B cell (primary cell): ENCODE data around the gene PLIN4. TPM values are rescaled to one million over a fixed set of nuclear protein-coding genes. Genes with fewer than 3 reads are reported as not detected.

Source experiments
- ATAC-seq: fragments of 200-7000 bp; cut with Tn5 transposase; one replicate; pipeline ENCODE4 v1.10.0; 2021; ENCODE audit warnings: low read depth, mild to moderate bottlenecking, moderate number of reproducible peaks, moderate library complexity
- CTCF ChIA-PET: fragments of 350-600 bp; sonication (Branson Sonifier 250); formaldehyde crosslinking; loops from one replicate; lab custom pipeline; 2021; ENCODE audit warnings: antibody characterized with exemption, inconsistent platforms; lab: Charles Lee
- POLR2A ChIA-PET: fragments of 350-600 bp; sonication (Branson Sonifier 250); formaldehyde crosslinking; loops from one replicate; lab custom pipeline; 2021; ENCODE audit warnings: antibody characterized with exemption; lab: Charles Lee
- DNase-seq: peaks from one replicate; pipeline ENCODE4 v3.0.0; 2013
- H2AFZ ChIP-seq: 2 replicates; pipeline ENCODE4 v1.6.1; 2012; ENCODE audit warnings: mild to moderate bottlenecking, low read depth, low read length; ENCODE audit not compliant: insufficient read depth, poor library complexity, severe bottlenecking
- H3K27ac ChIP-seq, 2 donors: 1 replicate in 1 of 2; 2 replicates in 1 of 2; pipeline ENCODE4 v1.5.1; 2012 to 2013; ENCODE audit warnings: low read length in 2 of 2, mild to moderate bottlenecking in 2 of 2, moderate library complexity in 1 of 2
- H3K27me3 ChIP-seq, 4 experiments: fragments of 200-600 bp in 1 of 4; sonication (generic) in 1 of 4; replicated peaks in 1 of 4; 1 replicate in 2 of 4; 2 replicates in 2 of 4; pipeline versions ENCODE4 v1.6.1 to v1.7.0; 2013 to 2016; ENCODE audit warnings: low read length in 3 of 4, mild to moderate bottlenecking in 2 of 4, mixed read lengths in 1 of 4, moderate library complexity in 1 of 4; ENCODE audit not compliant: insufficient read depth in 4 of 4, control insufficient read depth in 3 of 4; ENCODE audit errors: control extremely low read depth in 1 of 4
- H3K36me3 ChIP-seq, 2 experiments: replicated peaks in 1 of 2; 1 replicate in 1 of 2; 2 replicates in 1 of 2; pipeline versions ENCODE4 v1.6.1 to v1.7.1; 2013; ENCODE audit warnings: low read length in 1 of 2; ENCODE audit not compliant: insufficient read depth in 2 of 2, control insufficient read depth in 1 of 2; ENCODE audit errors: control extremely low read depth in 1 of 2, extremely low read depth in 1 of 2
- H3K4me1 ChIP-seq, 2 donors: fragments of 200-600 bp in 1 of 2; sonication (generic) in 1 of 2; 1 replicate in 1 of 2; 2 replicates in 1 of 2; pipeline versions ENCODE4 v1.5.1 to v1.6.1; 2013 to 2017; ENCODE audit warnings: low read length in 2 of 2; ENCODE audit not compliant: control insufficient read depth in 2 of 2, insufficient read depth in 2 of 2
- H3K4me2 ChIP-seq: replicated peaks from 2 replicates; pipeline ENCODE3; 2012; ENCODE audit warnings: mild to moderate bottlenecking, low read depth, low read length; ENCODE audit not compliant: poor library complexity, severe bottlenecking
- H3K4me3 ChIP-seq, 5 experiments: fragments of 200-600 bp in 1 of 5; sonication (generic) in 1 of 5; 1 replicate in 3 of 5; 2 replicates in 2 of 5; pipeline versions ENCODE4 v1.5.1 to v1.7.0; 2011 to 2016; ENCODE audit warnings: low read length in 4 of 5, mild to moderate bottlenecking in 4 of 5, low read depth in 2 of 5, control low read depth in 1 of 5, moderate library complexity in 1 of 5; ENCODE audit not compliant: insufficient read depth in 1 of 5; ENCODE audit errors: control extremely low read depth in 1 of 5, extremely low read depth in 1 of 5
- H3K79me2 ChIP-seq: fragments of 200-600 bp; sonication (generic); one replicate; pipeline ENCODE4 v1.6.0; 2016; ENCODE audit warnings: low read length; ENCODE audit not compliant: control insufficient read depth, insufficient read depth
- H3K9ac ChIP-seq: fragments of 200-600 bp; sonication (generic); 2 replicates; pipeline ENCODE4 v1.6.1; 2017; ENCODE audit warnings: mild to moderate bottlenecking, low read length, moderate library complexity
- H3K9me3 ChIP-seq, 3 donors: one replicate each; pipeline versions ENCODE4 v1.6.1 to v1.7.1; 2013; ENCODE audit warnings: low read length in 2 of 3; ENCODE audit not compliant: control insufficient read depth in 2 of 3, insufficient read depth in 1 of 3; ENCODE audit errors: control extremely low read depth in 1 of 3
- H4K20me1 ChIP-seq: 2 replicates; pipeline ENCODE4 v1.6.0; 2012; ENCODE audit warnings: mild to moderate bottlenecking, low read length; ENCODE audit not compliant: insufficient read depth, control insufficient read depth, poor library complexity, severe bottlenecking
- H3K27ac Mint-ChIP-seq: one replicate; pipeline ENCODE4 v1.8.0; 2021; ENCODE audit warnings: mixed read lengths
- H3K27me3 Mint-ChIP-seq: one replicate; pipeline ENCODE4 v1.8.0; 2021; ENCODE audit warnings: mixed read lengths
- H3K4me1 Mint-ChIP-seq: one replicate; pipeline ENCODE4 v1.8.0; 2021; ENCODE audit warnings: mixed read lengths
- H3K4me3 Mint-ChIP-seq: one replicate; pipeline ENCODE4 v1.8.0; 2021; ENCODE audit warnings: mixed read lengths
- H3K9me3 Mint-ChIP-seq: one replicate; pipeline ENCODE4 v1.8.0; 2022; ENCODE audit warnings: mixed read lengths; ENCODE audit not compliant: insufficient read depth
- EZH2 ChIP-seq: IDR thresholded peaks from 2 replicates; pipeline ENCODE4 v1.6.1; 2012; ENCODE audit warnings: borderline replicate concordance, low read depth, mild to moderate bottlenecking, moderate library complexity, low read length; ENCODE audit not compliant: insufficient read depth, poor library complexity, severe bottlenecking
- whole genome bisulfite sequencing: methylation state at CpG from one replicate; pipeline ENCODE4 v1.1.5; 2013; ENCODE audit warnings: missing lambda C conversion rate; ENCODE audit not compliant: insufficient coverage; 5-methylcytosine and 5-hydroxymethylcytosine counted together
- intact Hi-C: fragments of 100-400 bp; cut with micrococcal nuclease; formaldehyde crosslinking; loops from one replicate; pipeline ENCODE4 v1.10.0; 2022
- polyA plus RNA-seq: library from polyadenylated mRNA; depleted of rRNA; stranded (reverse); fragments of >200 nt; gene quantifications from 2 replicates; pipeline ENCODE4 v1.2.3, GENCODE V29; 2012
- total RNA-seq, 2 donors: library from RNA; stranded (reverse); fragments of 120-200 nt in 1 of 2; gene quantifications; 1 replicate in 1 of 2; 2 replicates in 1 of 2; pipeline versions ENCODE4 v1.2.3 to v1.2.4, GENCODE V29; 2013 to 2022
- TF ChIP-seq, protein P1 (sequence below): fragments of 200-600 bp; IDR thresholded peaks from one replicate; pipeline ENCODE4 v1.8.0; 2022; ENCODE audit warnings: antibody characterized with exemption, mild to moderate bottlenecking

PLIN4 gene
- total and polyA plus RNA-seq, 2 donors (not counting 1 experiment from before 2014, with no cell fraction given) = 0.04 to 0.07 TPM

DNA sequence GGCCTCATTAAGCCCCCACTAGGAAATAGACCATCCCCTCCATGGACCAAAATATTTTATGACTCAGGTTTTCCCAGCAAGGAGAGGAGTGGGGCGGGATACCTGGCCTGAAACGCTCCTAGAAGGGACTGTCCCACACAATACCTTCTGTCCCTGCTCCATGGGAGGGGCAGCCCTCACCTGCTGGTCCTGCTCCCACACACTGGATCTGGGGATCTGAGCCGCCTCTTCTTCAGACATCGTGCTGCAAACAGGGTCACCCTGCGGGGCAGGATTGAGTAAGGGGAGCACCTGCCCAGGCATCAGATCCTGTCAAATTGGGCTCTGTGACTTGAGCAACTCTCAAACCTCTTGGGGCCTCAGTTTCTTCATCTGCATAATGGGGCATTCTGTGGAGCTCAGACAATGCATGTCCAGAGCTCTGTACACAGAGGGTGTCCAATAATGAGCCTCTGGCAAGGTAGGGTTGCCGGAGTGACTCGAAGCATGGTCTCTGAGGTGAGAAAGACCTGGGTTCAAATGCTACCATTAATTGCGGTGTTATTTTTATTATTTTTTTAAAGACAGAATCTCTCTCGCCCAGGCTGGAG lies 15.6 kb upstream of the PLIN4 start:
- peaks cover 5 to 8% of the 10 kb centered on the region in 2 donors for H3K4me1 ChIP-seq
- TF ChIP-seq EZH2 = no peak
- TF ChIP-seq, protein P1, sequence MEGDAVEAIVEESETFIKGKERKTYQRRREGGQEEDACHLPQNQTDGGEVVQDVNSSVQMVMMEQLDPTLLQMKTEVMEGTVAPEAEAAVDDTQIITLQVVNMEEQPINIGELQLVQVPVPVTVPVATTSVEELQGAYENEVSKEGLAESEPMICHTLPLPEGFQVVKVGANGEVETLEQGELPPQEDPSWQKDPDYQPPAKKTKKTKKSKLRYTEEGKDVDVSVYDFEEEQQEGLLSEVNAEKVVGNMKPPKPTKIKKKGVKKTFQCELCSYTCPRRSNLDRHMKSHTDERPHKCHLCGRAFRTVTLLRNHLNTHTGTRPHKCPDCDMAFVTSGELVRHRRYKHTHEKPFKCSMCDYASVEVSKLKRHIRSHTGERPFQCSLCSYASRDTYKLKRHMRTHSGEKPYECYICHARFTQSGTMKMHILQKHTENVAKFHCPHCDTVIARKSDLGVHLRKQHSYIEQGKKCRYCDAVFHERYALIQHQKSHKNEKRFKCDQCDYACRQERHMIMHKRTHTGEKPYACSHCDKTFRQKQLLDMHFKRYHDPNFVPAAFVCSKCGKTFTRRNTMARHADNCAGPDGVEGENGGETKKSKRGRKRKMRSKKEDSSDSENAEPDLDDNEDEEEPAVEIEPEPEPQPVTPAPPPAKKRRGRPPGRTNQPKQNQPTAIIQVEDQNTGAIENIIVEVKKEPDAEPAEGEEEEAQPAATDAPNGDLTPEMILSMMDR = no peak
- DNase-seq (no peak), ATAC-seq (no peak)
- H3K27ac ChIP-seq = no peak overlapping the region
- peaks cover 0 to 18% (median 0%) of the 10 kb centered on the region in 3 donors for H3K9me3 ChIP-seq
- H3K9ac ChIP-seq = no peak overlapping the region
- H3K36me3 ChIP-seq = no peaks in the 10 kb centered on the region
- no peak overlapping the region for H3K4me3 Mint-ChIP-seq
- H3K9me3 Mint-ChIP-seq = no peaks in the 10 kb centered on the region
- peaks cover 9% of the 10 kb centered on the region for H3K27me3 Mint-ChIP-seq
- CTCF ChIA-PET = interaction anchor here (0.5 to 4.3 kb wide), 4 partner anchors 9 to 280 kb away, joined by 3 to 25 read pairs (median 3); no protein-coding TSS in a partner anchor
- intact Hi-C loops = no loop called here
- WGBS = 87% methylated on average over 8 of the region's 9 CpGs
- H3K27me3 ChIP-seq = peaks cover 0 to 27% (median 7%) of the 10 kb centered on the region in 4 experiments
- no peaks in the 10 kb centered on the region for H4K20me1 ChIP-seq
- H3K79me2 ChIP-seq = no peaks in the 10 kb centered on the region
- H3K4me3 ChIP-seq = no peak overlapping the region
- H2AFZ ChIP-seq = no peak overlapping the region
- POLR2A ChIA-PET = no interaction called here
- no peak overlapping the region for H3K27ac Mint-ChIP-seq
- no peak overlapping the region for H3K4me2 ChIP-seq
- H3K4me1 Mint-ChIP-seq = peaks cover 5% of the 10 kb centered on the region

DNA sequence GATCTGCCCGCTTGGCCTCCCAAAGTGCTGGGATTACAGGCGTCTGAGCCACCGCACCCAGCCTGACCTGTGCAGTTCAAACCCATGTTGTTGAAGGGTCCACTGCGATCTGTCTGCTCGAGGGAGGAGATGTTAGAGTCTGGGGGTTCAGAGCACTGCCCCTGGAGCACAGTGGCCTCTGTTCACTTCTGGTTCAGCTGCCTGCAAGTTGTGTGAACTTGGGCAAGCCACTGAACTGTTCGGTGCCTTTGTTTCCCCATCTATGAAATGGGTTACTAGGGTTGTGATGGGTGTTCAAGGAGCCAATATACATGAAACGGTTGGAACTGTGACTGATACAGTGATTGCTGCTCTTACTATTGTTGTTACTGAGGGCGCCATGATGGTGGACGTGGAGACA lies 15.0 kb upstream of the PLIN4 start:
- H3K27me3 ChIP-seq = peaks cover 0 to 24% (median 7%) of the 10 kb centered on the region in 4 experiments
- ChIA-PET CTCF (interaction anchor here (0.5 to 4.3 kb wide), 2 partner anchors 9 to 174 kb away, joined by 3 to 25 read pairs; no protein-coding TSS in a partner anchor), POLR2A (no interaction called here)
- no peak overlapping the region for H3K4me3 ChIP-seq
- intact Hi-C loops = no loop called here
- H3K4me2 ChIP-seq = no peak overlapping the region
- H4K20me1 ChIP-seq = no peaks in the 10 kb centered on the region
- no peaks in the 10 kb centered on the region for H3K79me2 ChIP-seq
- H3K36me3 ChIP-seq = no peaks in the 10 kb centered on the region
- TF ChIP-seq, protein P1 = no peak
- TF ChIP-seq EZH2 = no peak
- Mint-ChIP-seq H3K9me3 (no peaks in the 10 kb centered on the region), H3K4me1 (peaks cover 5% of the 10 kb centered on the region), H3K27ac (no peak overlapping the region), H3K27me3 (peaks cover 8% of the 10 kb centered on the region), H3K4me3 (no peak overlapping the region)
- H3K9ac ChIP-seq = no peak overlapping the region
- H3K4me1 ChIP-seq = peaks cover 5 to 8% of the 10 kb centered on the region in 2 donors
- ATAC-seq (no peak), DNase-seq (no peak)
- peaks cover 0 to 12% (median 0%) of the 10 kb centered on the region in 3 donors for H3K9me3 ChIP-seq
- no peak overlapping the region for H2AFZ ChIP-seq
- 87% methylated on average over 9 of the region's 9 CpGs for WGBS
- H3K27ac ChIP-seq = no peak overlapping the region
